Measurements from ENCODE around the gene ELP6.
"Not testable (repeated sequence)": the region's sequence is repeated elsewhere in the genome, so short reads cannot be mapped to it uniquely, and the experiment has no call there.

ELP6 gene

GRCh38 chr3:47464588-47464987 is 48.9 kb downstream of the ELP6 start:
- no peak for DNase-seq (ENCODE audit: low spot score)

GRCh38 chr3:47459534-47460085 is 53.9 kb downstream of the ELP6 start:
- DNase-seq (ENCODE audit: low spot score): not testable (repeated sequence)

GRCh38 chr3:47456984-47457383 is 56.5 kb downstream of the ELP6 start:
- no peak for DNase-seq (ENCODE audit: low spot score)

GRCh38 chr3:47455806-47456452 is 57.6 kb downstream of the ELP6 start:
- DNase-seq (ENCODE audit: low spot score): no peak

GRCh38 chr3:47452453-47453215 is 60.9 kb downstream of the ELP6 start:
- no peak for DNase-seq (ENCODE audit: low spot score)

Measured in AG08396 (cell line).